NCI-H2107 (cell line): ENCODE measurements around the gene SAE1.
A peak's percentile ranks its signal among the peaks of the same experiment; 100 is the strongest.
"Not testable (repeated sequence)": the region's sequence is repeated elsewhere in the genome, so short reads cannot be mapped to it uniquely, and the experiment has no call there.

ENCODE experiments used
- DNase-seq: peaks from one replicate; lab custom pipeline; 2025; lab: John Stamatoyannopoulos, UW

The SAE1 gene

GRCh38 chr19:47130589-47131227 lies at the start of gene SAE1:
TSS of gene SAE1 (plus strand) at chr19:47130835. CDS start at chr19:47130931, 96 bp downstream.
- DNase-seq: peak; percentile 95

DNA sequence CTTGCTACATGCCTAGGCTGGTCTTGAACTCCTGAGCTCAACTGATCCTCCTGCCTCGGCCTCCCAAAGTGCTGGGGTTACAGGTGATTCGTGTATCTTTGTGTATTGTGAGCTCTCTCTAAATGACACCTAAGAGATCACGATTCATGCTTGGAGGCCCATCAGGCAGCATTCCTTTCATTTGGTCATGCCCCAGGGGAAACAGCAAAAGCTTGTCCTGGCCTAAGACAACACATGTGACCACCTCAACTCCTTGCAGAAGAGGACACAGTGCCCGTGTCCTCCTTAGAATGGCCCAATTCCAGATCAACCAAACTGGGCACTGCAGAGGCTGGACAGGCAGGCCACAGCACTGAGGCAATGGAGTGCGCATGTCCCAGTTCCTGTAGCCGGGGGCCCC lies 49.5 kb upstream of the SAE1 start:
- no peak for DNase-seq

DNA sequence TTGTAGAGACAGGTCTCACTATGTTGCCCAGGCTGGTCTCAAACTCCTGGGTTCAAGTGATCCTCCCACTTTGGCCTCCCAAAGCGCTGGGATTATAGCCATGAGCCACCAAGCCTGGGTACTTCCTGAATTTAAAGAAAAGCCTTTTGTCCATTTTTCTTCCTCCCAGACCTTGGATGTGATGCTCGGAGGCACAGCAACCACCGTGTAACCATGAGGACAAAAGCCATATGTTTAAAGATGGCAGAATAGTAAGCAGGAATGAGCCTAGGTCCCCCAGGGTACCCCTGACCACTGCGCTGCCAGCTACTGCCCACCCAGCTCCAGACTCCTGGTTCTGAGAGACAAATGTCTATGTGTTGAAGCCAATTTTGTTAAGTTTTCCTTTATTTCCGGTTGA lies 48.1 kb upstream of the SAE1 start:
- no peak for DNase-seq

DNA sequence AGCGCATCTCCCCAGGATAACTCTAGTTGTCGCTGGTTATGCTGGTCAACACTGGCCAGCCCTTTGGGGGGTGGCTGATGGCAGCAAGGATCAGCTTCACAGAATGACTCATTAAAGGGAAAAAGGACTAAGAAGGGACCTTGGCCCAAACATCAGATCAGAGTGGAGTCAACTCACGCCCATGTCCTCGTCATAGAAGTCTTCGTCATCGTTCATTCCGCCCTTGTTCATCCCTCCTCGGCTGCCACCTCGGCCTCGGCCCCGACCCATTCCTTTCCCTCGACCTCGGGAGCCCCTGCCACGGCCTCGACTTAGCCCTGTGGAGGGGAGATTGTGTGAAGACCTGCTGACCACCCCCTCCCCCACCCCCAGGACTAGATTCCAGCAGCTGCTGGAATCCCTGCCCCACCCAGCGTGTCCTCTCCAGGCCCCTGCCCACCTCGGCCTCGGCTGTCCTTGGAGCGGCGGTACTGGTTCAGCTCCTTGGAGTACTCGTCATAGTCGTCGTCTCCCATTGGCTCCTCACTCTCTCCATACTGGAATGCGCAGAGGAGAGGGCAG lies 45.7 kb upstream of the SAE1 start:
- no peak for DNase-seq

DNA sequence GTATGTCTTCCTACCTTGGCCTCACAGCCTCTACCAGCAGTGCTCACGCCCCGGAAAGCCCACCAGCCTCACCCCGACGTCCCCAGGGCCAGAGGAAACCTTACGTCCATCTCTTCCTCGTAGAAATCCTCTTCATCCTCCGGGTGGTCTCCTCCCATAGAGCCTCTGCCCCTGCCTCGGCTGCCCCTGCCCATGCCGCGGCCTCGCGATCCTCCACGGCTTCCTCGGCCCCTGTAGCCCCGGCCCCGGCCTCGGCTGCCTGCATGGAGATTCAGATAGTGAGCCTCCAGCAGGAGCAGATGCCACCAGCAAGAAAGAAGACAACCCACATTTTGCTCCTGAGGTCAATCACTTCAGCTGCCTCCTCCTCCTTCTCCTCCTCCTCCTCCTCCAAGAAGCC lies 44.4 kb upstream of the SAE1 start:
- DNase-seq: no peak

GRCh38 chr19:47089767-47090350 lies 40.8 kb upstream of the SAE1 start:
- no peak for DNase-seq

DNA sequence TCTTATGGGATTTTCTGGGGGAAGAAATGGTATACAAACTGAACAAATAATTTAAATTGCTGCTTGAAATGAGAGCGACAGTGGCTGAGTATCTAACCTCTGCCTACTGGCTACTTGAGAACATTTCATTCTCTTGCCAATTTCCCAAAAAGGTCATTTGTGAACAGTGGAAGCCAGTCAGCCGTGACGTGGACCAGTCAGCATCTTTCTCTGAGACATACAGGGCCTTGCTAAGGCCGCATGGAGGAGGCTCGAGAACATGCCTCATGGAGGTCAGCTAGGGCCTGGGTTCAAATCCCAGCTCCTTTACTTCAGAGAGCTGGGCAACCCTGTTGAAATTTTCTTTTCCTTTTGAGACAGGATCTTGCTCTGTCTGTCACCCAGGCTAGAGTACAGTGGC lies 37.4 kb upstream of the SAE1 start:
- DNase-seq: no peak

DNA sequence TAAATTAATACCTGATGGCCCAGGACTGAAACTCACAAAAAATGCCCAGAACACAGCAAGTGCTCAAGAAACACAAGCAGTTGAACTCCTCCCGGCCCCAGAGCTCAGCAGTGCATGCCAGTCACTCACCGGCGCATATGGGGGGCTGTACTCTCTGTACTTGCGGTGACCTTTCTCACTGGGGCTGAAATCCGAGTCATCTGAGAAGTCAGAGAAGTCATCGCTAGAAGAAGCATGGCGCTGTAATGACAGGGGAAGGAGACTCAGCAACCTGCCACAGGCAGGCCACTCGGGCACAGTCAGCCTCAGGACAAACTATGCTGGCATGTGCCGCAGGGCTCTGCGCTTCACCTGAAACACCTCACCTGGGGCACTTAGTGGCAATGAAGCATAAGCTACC lies 36.8 kb upstream of the SAE1 start:
- DNase-seq: no peak

DNA sequence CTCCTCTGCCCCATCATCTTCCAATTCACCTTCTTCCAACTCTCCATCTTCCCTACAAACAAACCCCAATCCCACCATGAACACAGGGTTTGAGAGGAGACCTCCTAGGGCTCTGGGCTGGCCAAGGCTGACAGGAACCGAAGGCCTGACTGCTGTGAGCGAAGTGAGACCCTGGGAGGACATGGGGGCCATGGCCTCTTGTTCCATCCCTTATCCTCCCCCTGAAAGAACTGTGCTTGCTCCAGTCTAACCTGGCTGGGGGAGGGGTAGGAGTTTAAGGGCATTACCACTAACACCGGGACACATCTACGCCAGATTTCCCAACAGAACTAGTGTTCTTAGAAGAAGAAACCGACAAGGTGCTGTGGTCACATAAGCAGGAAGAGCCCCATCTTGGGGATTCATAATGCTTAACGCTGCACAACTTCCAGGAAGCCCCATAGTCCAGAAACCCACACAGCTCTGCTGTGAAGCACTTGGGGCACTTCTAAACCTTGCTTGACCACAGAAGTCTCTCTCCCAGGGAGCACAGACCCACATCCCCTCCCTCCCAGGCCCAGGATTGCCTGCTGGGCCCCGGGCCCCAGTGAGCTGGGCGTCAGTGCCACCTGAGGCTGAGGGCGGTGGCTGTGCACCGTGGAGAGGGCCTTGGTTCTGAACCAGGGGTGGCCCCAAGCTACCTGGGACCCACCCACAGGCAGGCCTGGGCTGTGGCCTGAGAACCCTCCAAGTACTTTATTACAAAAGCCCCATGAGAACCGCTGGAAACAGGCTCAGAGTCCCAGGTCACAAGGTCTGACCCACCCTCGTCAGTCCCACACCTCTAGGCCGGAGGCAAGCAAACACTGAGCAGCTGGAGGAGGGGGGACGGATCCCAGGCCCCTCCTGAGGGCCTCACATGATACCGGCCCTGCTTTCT lies 35.8 kb upstream of the SAE1 start:
- no peak for DNase-seq

DNA sequence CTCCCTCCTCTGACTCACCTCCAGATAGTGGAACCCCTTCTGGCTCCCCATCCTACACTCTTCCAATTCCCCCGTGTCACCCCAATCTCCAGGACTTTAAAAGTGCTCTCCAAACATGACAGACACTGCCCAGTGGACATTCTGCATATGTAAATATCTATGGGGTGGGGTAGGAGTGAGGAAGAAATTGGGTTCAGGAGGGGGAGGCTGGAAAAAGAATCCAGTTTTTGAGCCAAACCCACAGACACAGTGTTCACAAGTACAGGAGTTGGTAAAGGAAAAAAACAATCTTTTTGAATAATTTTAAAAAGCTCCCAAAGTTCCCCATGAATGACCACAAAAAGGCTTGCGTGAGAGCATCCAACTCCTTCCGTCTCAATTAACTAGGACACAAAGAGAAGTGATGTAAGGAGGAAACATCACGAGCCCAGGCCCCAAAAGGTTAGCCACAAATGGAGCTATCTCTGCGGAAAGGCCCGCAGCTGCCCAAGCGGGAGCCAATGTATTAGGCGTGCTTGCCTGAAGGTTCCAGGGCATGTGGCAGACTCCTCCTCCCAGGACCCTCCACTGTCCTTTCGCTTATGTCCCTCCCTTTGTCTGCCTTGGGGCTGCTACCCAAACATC lies 35.0 kb upstream of the SAE1 start:
- DNase-seq: no peak

DNA sequence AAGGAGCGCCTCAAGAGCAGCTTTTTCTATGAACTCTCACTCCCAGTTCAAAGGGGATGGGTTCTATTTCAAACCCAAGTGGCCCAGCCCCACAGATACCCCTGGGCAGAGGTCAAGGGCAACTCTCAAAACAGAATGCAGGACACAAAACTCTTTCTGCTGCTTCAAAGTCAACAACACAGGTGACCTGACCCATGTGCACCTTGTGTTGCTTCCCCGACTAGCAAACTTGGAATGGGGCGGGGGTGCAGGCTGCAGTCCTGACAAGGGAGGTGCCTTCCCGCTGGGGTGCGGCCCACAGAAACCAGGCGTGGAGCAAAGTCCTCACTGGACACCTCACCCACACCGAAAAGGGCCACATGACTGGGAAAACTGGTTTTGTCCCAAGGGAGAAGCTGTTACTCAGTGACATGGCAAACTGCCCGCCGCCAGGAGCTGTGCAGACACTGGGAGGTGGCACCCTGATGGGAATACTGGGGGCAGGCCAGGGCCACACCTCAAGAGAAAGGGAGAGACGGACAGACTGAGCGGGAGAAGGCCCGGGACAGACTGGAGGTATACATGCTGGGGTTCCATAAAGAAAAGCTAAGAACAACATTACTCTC lies 34.4 kb upstream of the SAE1 start:
- peak; percentile 45 for DNase-seq

- no peak for DNase-seq
Measured at GRCh38 chr19:47096721-47097120, 33.9 kb upstream of the SAE1 start.

DNA sequence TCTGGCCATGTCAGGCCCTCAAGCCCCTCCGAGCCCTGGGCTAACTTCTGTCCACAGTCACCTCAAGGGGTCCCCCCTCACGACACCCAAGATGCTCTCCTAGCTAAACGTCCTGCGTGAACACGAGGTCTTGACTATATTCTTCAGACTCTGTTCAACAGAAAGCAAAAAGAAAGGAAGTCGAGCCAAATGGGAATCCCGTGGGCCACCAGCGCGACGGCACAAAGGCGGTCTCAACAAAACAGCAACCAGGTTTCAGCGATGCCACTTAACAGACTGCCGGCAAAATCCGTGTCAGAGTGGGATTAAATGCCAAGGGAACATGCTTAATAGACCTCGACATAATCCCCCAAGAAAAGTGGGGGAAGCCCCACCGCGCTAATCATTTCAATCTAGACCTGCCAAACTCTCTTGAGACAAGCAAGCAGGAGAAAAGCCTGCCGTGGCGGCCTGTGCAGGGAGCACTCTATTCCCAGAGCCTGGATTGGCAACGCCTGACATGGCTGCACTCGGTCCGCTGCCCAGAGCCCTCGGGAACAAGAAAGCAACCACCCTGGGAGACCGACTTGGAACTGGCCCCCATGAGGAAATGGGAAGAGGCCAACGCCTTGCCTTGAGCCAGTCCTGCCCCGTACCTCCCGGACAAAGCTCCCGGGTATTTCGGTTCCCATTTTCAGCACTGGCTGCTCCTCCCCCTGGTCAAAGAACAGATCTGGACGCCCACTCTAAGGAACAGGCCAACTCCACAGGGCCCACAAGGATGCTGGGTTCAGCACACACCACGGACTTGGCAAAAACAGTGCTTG lies 33.0 kb upstream of the SAE1 start:
- DNase-seq: no peak

DNA sequence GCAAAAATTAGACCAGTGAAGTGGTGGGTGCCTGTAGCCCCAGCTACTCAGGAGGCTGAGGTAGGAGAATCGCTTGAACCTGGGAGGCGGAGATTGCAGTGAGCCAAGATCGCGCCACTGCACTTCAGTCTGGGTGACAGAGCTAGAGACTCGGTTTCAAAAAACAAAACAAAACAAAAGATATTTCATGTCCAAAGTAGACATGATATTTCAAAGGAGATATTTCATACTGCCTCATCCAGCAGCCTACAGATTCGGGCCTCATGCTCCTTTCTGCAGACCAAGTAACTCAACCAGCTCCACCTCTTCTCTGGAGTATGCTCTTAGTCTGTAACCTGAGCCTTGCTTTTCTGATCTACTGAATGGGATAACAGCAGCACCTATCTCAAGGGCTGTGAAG lies 32.0 kb upstream of the SAE1 start:
- no peak for DNase-seq

DNA sequence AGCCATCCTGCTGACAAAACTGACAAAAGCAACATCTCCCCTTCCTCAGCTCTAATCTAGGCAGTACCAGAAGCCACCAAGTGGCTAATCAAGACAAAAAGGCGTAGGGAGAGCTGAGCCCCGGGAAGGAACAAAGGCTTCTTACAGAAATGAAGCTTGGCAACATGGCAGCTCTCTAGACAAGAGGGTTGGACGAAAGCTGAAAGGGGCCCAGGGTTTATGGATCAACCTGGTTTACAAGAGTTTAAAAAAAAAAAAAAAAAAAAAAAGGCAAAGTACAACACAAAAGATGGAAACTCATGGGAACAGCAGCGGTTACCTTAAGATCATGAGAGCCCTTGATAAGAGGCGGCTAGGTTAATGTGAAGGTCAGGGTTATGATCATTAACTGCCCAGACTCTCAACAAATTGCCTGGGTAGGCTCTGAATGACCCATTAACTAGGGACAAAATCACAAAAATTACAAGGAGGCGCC lies 31.0 kb upstream of the SAE1 start:
- DNase-seq: no peak

DNA sequence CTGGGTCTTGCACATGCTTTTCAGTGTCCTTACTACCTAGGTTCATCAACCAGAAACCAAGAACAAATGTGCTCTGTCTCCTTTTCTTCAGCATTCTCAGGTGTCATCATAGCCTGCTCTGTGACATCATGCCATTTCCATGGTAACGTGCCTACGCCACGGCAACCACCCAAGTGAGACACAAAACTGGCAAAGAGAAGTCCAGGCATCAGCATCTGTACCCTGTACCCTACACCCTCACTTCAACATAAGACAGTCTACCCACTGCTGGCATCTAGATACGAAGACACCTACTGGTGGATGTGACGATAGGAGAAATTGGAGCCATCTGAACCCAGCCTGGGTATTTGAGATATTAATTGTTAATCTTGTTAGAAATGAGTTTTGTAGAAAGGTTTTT lies 30.3 kb upstream of the SAE1 start:
- no peak for DNase-seq

DNA sequence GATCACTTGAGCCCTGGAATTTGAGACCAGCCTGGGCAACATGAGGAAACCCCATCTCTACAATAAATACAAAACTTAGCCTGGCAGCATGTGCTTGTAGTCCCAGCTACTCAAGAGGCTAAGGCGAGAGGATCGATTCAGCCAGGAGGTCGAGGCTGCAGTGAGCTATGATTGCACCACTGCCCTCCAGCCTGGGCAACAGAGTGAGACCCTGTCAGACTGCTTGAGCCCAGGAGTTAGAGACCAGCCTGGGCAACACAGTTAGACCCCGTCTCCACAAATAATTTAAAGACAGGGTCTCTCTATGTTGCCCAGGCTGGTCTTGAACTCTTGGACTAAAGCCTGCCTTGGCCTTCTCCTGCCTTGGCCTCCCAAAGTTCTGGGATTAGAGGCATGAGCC lies 29.5 kb upstream of the SAE1 start:
- DNase-seq: not testable (repeated sequence)

DNA sequence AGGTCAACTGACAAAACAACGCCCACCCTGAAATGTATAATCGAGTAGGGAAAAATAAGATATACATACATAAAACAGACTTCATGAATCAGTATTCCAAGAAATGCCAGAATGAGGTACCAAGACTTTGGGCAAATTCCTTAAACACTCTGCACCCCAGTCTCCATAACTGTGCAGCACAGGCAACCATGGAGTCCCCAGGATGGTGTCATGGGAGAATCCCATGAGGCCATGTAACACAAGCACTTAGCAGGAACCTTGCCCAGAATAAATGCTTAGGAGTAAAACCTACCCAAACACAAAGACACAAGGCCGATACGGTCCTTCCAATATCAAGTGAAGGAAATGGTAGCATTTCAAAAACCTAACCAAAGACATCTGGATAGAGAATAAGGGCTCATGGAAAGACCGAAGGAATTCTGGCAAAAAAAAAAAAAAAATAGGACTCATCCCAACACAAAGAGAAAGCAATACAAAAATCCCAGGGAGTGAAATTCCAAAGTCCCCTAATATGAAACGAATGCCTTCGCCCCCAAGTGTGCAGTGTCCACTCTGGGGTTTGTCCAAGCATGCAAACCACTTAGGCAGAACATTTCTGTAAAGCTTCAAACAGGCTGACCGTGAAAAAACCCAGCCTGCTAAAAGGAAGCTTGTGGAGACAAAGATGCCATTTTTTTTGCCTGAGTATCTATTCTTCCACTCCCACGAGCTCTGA lies 28.1 kb upstream of the SAE1 start:
- DNase-seq: no peak

GRCh38 chr19:47104680-47105079 lies 26.0 kb upstream of the SAE1 start:
- no peak for DNase-seq

- no peak for DNase-seq
Measured at GRCh38 chr19:47105874-47106273, 24.8 kb upstream of the SAE1 start.
